Stimulated activated naive CD8-positive, alpha-beta T cell treated with anti-CD3 and anti-CD28 coated beads, Interleukin-15, amount 100 ng/mL, for 72 hours (primary cell): Measurements from ENCODE around the gene RXRA.
A peak's percentile ranks its signal among the peaks of the same experiment; 100 is the strongest.

Experiments used
- ATAC-seq: fragments of 150-1000 bp; cut with Tn5 transposase; 2 replicates; pipeline ENCODE4 v1.10.0; 2021; ENCODE audit warnings: mild to moderate bottlenecking, moderate library complexity
- DNase-seq, 2 donors: peaks; one replicate each; pipeline ENCODE4 v3.0.0; 2021 to 2022
- H3K27ac Mint-ChIP-seq, 2 donors: one replicate each; pipeline ENCODE4 v1.8.0; 2022; ENCODE audit warnings: mild to moderate bottlenecking in 2 of 2, mixed read lengths in 2 of 2, moderate library complexity in 2 of 2
- H3K27me3 Mint-ChIP-seq: one replicate; pipeline ENCODE4 v1.8.0; 2022; ENCODE audit warnings: mixed read lengths
- H3K4me1 Mint-ChIP-seq: one replicate; pipeline ENCODE4 v1.8.0; 2022; ENCODE audit warnings: mild to moderate bottlenecking, mixed read lengths
- H3K4me3 Mint-ChIP-seq, 2 donors: one replicate each; pipeline ENCODE4 v1.8.0; 2022; ENCODE audit warnings: mild to moderate bottlenecking in 2 of 2, mixed read lengths in 2 of 2, moderate library complexity in 1 of 2
- H3K9me3 Mint-ChIP-seq, 2 donors: one replicate each; pipeline ENCODE4 v1.8.0; 2022; ENCODE audit warnings: mixed read lengths in 2 of 2

Gene RXRA

GRCh38 chr9:134403682-134404301, 77.5 kb downstream of the RXRA start:
- peak in 1 of 2 donors; percentile 36 for DNase-seq
- H3K4me3 Mint-ChIP-seq: peak overlapping the region; percentile 37 to 59
- peak; percentile 36 for ATAC-seq
- H3K27me3 Mint-ChIP-seq: peaks cover 23% of the 10 kb centered on the region
- peaks cover 0 to 11% of the 10 kb centered on the region in 2 donors for H3K9me3 Mint-ChIP-seq
- no peak overlapping the region for H3K27ac Mint-ChIP-seq
- peaks cover 65% of the 10 kb centered on the region for H3K4me1 Mint-ChIP-seq

DNA sequence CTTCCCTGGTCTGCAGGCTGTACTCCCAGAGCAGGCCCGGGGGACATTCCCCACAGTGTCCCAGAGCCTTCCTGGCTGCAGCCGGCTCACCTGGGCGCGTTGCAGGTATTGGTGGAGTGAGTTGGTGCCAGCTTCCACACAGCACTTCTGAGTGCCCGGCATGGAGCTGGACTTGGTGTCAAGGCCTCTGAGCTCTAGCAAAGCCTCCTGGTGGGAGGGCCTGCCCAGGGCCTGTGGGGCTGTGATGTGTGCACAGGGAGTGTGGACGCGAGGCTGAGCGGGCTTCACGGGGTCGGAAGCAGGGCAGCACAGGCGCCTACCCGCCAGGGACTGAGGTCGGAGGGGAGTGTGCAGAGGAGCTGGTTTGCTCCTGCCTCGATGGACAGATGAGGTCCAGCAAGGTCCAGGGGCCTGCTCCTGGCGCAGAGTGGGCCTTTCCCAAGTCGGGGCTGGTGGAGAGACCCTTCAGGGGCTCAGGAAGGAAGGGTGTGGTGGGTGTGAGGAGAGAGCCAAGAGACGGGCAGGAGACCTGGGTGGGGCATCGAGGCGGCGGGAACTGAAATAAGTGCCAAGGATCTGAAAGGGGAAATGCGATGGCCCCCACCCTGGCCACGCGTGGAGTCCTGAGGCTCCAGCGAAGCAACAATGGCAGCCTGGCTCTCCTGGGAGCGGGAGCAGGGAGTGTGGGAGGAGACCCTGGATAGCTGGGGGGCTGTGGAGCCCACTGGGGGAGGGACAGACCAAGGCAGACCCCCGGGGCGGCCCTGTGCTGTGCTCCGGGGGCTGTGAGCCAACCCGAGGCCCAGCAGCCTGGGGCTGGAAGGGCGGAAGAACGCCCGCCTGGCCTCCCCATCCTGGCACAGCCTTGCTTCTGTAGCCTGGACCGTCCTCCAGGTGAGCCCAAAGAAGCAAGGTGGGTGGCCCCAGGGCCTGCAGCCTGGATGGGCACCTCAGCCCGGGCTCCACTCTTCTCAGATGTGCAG, 78.4 kb downstream of the RXRA start:
- DNase-seq: no peak
- Mint-ChIP-seq H3K27ac (no peak overlapping the region), H3K27me3 (peaks cover 23% of the 10 kb centered on the region), H3K4me1 (peaks cover 68% of the 10 kb centered on the region), H3K4me3 (peak overlapping the region in 1 of 2 donors; percentile 59), H3K9me3 (peaks cover 0 to 2% of the 10 kb centered on the region in 2 donors)
- ATAC-seq: no peak

DNA sequence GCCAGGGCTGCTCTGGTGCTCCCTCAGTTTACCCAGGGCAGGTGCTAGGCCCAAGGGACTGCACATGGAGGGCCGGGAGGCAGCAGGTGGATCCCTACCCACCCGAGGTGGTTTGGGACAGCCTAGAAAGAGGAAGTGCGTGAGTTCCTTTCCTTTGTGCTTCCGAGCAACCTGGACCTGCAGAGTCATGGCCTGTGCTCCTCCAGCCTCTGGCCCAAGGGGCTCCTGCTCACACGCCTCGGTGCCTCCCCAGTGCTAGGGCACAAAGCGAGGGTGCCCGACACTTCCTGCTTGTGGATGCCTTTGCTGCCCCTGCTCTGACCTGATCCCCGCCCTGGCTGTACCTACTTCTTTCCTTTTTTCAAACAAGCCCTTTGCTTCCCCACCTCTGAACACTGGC, 79.3 kb downstream of the RXRA start:
- DNase-seq: no peak
- peaks cover 76% of the 10 kb centered on the region for H3K4me1 Mint-ChIP-seq
- H3K27me3 Mint-ChIP-seq: peaks cover 23% of the 10 kb centered on the region
- no peak for ATAC-seq
- H3K9me3 Mint-ChIP-seq: no peaks in the 10 kb centered on the region
- H3K27ac Mint-ChIP-seq: no peak overlapping the region
- H3K4me3 Mint-ChIP-seq: no peak overlapping the region

DNA sequence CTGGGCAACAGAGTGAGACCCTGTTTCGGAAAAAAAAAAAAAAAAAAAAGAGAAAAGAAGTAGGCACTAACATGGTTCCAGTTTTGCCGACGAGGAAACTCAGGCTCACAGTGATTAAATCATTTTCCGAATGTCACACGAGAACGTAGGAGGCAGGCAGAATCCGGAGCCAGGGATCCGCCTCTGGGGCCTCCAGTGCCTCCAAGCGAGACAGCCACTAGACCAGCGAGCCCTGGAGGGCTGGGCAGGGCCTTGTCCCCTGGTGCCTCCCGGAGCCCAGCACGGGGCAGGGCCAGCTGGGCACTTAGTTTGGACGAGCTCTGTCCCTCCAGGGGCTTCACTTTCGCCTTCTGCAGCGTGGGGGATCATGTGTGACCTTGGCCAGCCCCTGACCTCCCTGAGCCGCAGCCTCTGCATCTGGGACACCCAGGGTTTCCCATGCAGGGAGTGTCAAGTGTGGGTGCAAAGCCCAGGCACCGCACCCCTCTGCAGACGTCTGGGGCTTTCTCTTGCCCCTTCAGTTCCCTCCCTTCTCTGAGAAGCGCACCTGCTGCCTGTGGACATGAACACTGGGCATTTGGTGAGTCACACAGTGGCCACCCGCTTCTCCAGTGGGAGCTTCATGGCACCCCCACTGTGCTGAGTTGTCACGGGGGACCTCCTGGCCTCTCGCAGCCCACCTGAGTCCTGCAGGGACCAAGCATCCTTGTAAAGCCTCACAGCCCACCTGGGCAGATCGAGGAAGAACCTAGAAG, 80.3 kb downstream of the RXRA start:
- H3K4me3 Mint-ChIP-seq: peak overlapping the region; percentile 22 to 60
- peaks cover 23% of the 10 kb centered on the region for H3K27me3 Mint-ChIP-seq

DNA sequence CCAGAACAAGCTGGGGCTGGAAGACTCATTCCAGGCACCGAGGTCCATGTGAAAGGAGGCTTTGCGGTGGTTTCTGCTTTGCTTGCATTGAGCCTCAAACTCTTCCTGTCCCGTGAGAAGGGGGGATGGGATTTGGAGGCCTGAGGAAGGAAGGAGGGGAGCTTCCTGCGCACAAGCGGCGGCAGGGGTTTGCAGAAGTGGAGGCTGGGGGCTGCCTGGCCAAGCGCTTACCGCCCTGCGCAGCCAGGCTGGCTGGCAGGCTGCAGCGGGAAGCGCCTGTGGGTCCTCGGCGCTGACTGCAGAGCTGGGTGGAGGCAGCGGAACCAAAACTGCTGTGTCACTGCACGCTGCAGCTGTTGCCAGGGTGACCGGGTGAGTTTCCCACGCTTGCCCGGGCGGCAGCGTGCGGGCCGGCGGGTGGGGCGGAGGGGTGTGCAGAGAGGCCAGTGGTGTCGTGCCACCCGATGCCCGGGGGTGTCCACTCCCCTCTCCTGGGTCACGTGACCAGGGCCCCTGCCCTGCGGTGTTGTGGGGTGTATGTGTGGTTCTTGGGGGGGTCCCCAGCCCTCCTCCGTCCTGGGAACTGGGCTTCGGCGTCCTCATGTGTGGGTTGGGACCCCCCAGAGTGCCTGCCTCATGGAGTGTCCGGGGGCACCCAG, 81.0 kb downstream of the RXRA start:
- Mint-ChIP-seq H3K27me3 (peaks cover 23% of the 10 kb centered on the region), H3K27ac (no peak overlapping the region), H3K4me1 (peaks cover 74% of the 10 kb centered on the region), H3K4me3 (peak overlapping the region; percentile 22 to 60), H3K9me3 (no peaks in the 10 kb centered on the region)
- ATAC-seq (peak; percentile 84), DNase-seq (peak; percentile 68 to 77)

More for the DNA sequence above, 80.3 kb downstream of the RXRA start:
- DNase-seq: no peak
- ATAC-seq: no peak
- no peaks in the 10 kb centered on the region for H3K9me3 Mint-ChIP-seq
- peaks cover 76% of the 10 kb centered on the region for H3K4me1 Mint-ChIP-seq
- H3K27ac Mint-ChIP-seq: peak overlapping the region in 1 of 2 donors; percentile 38

- ATAC-seq: no peak
- H3K27ac Mint-ChIP-seq: no peak overlapping the region
- peaks cover 70% of the 10 kb centered on the region for H3K4me1 Mint-ChIP-seq
- H3K9me3 Mint-ChIP-seq: no peaks in the 10 kb centered on the region
- DNase-seq: no peak
- H3K4me3 Mint-ChIP-seq: no peak overlapping the region
- peaks cover 23% of the 10 kb centered on the region for H3K27me3 Mint-ChIP-seq
Observed at GRCh38 chr9:134408389-134408788, 82.1 kb downstream of the RXRA start.

DNA sequence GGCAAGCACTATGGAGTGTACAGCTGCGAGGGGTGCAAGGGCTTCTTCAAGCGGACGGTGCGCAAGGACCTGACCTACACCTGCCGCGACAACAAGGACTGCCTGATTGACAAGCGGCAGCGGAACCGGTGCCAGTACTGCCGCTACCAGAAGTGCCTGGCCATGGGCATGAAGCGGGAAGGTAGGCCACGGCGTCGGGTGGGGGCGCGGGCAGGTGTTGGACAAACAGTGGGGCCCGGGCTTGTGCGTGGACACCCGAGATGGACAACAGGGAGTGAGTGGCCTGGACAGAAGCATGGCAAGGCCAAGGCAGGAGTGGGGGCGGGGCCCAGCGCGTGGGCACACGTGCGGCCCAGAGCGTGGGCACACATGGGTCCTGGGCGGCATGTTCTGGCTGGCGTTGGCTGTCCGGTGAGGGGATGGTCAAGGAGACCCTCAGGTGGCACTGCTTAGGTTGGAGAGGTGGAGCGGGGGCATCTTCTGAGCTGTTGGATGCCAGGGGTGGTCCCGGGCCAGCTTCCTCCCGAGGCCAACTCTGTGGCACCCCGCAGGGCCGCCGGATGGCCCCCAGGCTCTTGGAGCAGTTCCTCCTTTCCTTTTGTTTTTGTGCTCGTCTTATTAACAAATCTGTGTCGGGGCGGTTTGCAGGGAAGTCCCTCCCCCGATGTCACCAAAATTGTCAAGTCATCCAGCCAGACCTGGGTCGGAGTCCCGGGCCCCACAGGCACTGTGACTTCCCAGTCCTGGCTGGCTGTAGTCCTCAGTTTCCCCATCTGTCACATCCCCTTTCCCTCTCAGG, 82.9 kb downstream of the RXRA start:
- peaks cover 22% of the 10 kb centered on the region for H3K27me3 Mint-ChIP-seq

GRCh38 chr9:134410071-134410834, 84.0 kb downstream of the RXRA start:
- H3K4me3 Mint-ChIP-seq: no peak overlapping the region
- peak overlapping the region in 1 of 2 donors; percentile 2 for H3K27ac Mint-ChIP-seq
- peaks cover 10% of the 10 kb centered on the region for H3K27me3 Mint-ChIP-seq
- no peak for ATAC-seq
- DNase-seq: no peak
- H3K4me1 Mint-ChIP-seq: peaks cover 53% of the 10 kb centered on the region
- H3K9me3 Mint-ChIP-seq: no peaks in the 10 kb centered on the region

More for the DNA sequence above, 82.9 kb downstream of the RXRA start:
- H3K27ac Mint-ChIP-seq: no peak overlapping the region
- ATAC-seq: no peak
- no peaks in the 10 kb centered on the region for H3K9me3 Mint-ChIP-seq
- no peak for DNase-seq
- H3K4me1 Mint-ChIP-seq: peaks cover 63% of the 10 kb centered on the region
- H3K4me3 Mint-ChIP-seq: no peak overlapping the region

DNA sequence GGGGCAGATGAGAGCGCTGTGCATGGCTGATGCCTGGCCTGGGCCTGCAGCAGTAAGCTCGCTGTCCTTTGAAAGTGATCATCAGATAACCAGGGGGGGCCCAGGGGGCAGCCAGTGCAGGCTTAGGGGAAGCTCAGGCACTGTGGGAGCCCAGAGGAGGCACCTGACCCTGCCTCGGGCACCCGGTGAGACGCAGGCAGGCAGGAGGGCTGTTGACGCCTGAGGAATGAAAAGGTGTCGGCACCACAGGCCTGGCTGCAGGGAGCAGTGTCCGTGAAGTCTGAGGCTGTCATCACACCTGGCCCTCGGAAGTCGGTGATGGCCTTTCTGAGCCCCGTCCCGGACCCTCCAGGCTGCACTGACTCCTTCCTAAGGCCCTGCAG, 84.6 kb downstream of the RXRA start:
- DNase-seq: no peak
- ATAC-seq: no peak
- H3K4me1 Mint-ChIP-seq: peaks cover 47% of the 10 kb centered on the region
- peaks cover 5% of the 10 kb centered on the region for H3K27me3 Mint-ChIP-seq
- no peak overlapping the region for H3K27ac Mint-ChIP-seq
- no peaks in the 10 kb centered on the region for H3K9me3 Mint-ChIP-seq
- no peak overlapping the region for H3K4me3 Mint-ChIP-seq

- Mint-ChIP-seq H3K4me1 (peaks cover 38% of the 10 kb centered on the region), H3K9me3 (no peaks in the 10 kb centered on the region), H3K27ac (no peak overlapping the region), H3K4me3 (no peak overlapping the region), H3K27me3 (no peaks in the 10 kb centered on the region)
- no peak for DNase-seq
- no peak for ATAC-seq
Observed at GRCh38 chr9:134411440-134412297, 85.4 kb downstream of the RXRA start.

DNA sequence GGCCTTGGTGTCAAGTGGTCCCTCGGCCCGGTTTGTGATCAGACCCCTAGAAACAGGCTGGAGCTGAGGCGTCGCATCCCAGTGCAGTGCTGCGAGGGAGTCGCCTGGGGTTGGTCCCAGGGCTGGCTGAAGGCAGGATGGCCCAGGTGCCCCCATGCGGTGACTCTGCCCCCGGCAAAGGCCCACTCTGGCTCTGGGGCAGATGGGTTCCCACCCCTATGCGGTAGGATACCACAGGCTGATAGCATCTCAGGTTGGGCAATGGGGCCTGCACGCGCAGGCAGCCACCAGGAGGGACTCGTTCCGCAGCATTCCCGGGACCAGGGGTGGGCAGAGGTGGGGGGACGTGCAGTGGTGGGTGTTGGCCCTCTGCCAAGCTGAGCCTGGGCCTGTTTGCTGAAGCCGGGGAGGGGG, 86.0 kb downstream of the RXRA start:
- no peaks in the 10 kb centered on the region for H3K27me3 Mint-ChIP-seq
- DNase-seq: no peak
- no peak overlapping the region for H3K4me3 Mint-ChIP-seq
- ATAC-seq: no peak
- peaks cover 32% of the 10 kb centered on the region for H3K4me1 Mint-ChIP-seq
- H3K27ac Mint-ChIP-seq: no peak overlapping the region
- no peaks in the 10 kb centered on the region for H3K9me3 Mint-ChIP-seq

DNA sequence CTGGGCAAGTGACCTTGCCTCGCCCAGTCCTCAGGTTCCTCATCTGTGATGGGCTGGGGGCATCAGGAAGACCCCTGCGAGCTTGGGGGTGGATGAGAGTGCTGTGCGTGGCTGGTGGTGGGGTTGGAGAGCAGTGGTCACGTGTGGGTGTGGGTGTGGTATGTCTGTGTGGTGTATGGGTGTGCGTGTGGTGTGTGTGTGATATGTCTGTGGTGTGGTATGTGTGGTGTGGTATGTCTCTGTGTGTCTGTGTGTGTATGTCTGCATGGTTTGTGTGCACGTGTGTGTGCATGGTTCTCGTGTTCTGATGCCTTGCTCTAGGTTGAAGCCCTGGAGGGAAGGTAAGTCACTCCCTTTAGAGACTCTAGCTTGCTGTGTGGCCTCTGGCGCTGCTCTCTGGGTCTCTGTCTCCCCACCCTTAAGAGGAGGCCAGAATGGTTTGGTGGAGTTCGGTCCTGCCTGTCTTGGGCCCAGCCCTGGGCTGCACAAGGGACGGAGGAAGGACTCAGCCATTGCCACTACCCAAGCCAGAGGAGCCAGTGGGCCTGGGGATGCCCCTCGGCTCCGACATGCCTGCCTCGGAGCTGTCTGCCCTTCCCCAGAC, 87.0 kb downstream of the RXRA start:
- Mint-ChIP-seq H3K27ac (no peak overlapping the region), H3K4me1 (peaks cover 23% of the 10 kb centered on the region), H3K4me3 (no peak overlapping the region), H3K9me3 (no peaks in the 10 kb centered on the region), H3K27me3 (no peaks in the 10 kb centered on the region)
- DNase-seq: no peak
- peak; percentile 16 for ATAC-seq
